CD4-positive, alpha-beta T cell treated with Interleukin-2 at 100 ng/mL for 4 hours (primary cell): ENCODE results near the gene STEAP4.
"Not testable (repeated sequence)": the region's sequence is repeated elsewhere in the genome, so short reads cannot be mapped to it uniquely, and the experiment has no call there.

Source experiments
- DNase-seq: peaks from one replicate; pipeline ENCODE4 v3.0.0-alpha.2; 2020; ENCODE audit warnings: low spot score

Gene STEAP4

DNA sequence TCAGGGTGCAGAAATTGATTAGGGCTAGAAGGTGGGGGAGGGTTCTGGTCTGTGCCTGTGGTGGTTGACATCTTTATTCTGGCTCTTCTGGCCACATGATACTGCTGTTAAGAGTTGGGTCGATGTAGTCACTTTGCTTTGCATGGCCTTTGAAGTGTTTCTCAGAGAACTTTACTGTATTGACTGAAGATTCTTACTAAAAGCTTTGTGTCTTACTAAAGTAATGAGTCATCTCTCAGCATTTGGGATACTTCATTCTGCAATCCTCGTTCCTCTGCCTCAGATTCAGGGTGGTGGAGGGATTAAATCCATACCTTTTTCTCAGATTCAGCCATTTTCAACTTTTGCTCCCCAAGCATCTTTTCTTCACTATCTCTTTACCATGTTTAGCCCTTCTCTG lies 38.6 kb downstream of the STEAP4 start:
- no peak for DNase-seq

DNA sequence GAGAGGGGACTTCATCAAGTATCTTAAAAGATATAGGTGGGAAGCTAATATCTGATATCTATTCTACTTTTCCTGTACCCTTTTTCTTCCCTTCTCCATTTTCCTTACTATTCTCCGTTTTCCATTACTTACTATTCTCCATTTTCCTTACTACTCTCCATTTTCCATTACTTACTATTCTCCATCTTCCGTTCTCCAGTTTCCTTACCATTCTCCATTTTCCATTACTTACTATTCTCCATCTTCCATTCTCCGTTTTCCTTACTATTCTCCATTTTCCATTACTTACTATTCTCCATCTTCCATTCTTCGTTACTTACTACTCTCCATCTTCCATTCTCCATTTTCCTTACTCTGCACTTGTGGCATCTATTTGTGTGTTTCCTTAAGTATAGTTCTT lies 39.3 kb downstream of the STEAP4 start:
- DNase-seq = no peak

GRCh38 chr7:88264987-88265386 lies 41.7 kb downstream of the STEAP4 start:
- not testable (repeated sequence) for DNase-seq

DNA sequence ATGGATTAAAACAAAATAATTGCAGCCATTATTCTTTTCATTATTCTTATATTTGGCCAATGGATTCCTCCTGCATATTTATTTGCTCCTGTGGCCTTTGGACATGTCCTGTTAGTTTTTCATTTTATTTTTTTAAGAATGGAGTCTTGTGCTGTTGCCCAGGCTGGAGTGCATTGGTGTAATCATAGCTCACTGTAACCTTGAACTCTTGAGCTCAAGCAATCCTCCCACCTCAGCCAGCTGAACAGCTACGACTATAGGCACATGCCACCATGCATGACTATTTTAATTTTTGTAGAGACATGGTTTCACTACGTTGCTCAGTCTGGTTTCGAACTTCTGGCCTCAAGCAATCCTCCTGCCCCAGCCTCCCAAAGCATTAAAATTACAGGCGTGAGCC lies 44.1 kb downstream of the STEAP4 start:
- no peak for DNase-seq

- no peak for DNase-seq
Observed at GRCh38 chr7:88260719-88261118, 46.0 kb downstream of the STEAP4 start.

GRCh38 chr7:88259656-88260380 lies 46.9 kb downstream of the STEAP4 start:
- no peak for DNase-seq

DNA sequence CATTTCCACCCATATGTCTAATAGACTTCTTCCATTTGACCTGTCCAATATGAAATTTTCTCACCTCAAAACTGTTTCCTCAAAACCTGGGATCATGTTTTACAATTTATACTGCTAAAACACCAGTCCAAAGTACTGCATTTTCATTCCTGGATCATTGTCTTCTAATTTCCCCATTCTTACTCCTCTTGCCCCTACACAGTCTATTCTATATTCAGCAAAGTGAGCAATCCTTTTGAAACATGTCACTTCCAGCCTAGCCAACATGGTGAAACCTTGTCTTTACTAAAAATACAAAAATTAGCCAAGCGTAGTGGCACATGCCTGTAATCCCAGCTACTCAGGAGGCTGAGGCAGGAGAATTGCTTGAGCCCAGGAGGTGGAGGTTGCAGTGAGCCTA lies 48.4 kb downstream of the STEAP4 start:
- not testable (repeated sequence) for DNase-seq

DNA sequence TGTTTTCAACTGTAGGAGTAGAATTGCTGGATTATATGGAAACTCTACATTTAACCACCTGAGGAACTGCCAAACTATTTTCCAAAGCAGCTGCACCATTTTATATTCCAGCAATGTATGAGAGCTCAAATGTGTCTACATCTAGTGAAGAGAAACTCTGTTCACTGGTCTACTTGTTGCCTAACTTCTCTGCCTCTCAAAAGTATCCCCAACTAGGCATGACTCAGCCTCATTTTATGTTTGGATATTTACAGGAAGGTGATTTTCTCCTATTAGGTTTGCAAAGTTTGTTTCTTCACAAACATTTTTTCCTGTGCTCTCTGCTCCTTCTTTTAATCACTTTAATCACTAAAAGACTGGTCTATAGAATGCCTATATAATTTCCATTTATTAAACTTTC lies 49.8 kb downstream of the STEAP4 start:
- DNase-seq = no peak

- no peak for DNase-seq
Observed at GRCh38 chr7:88254721-88255424, 51.8 kb downstream of the STEAP4 start.

DNA sequence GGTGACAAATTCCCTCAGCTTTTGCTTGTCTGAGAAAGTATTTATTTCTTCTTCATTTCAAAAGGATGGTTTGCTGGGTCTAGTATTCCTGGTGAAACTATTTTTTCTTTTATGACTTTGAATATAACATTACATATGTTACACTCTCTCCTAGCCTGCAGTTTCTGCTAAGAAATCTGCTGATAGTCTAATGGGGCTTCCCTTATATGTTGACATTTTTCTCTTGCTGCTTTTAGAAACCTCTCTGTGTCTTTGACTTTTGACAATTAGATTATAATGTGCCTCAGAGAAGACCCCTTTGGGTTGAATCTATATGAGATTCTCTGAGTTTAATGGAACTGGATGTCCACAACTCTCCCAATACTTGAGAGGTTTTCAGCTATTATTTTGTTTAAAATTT lies 53.1 kb downstream of the STEAP4 start:
- DNase-seq = no peak

DNA sequence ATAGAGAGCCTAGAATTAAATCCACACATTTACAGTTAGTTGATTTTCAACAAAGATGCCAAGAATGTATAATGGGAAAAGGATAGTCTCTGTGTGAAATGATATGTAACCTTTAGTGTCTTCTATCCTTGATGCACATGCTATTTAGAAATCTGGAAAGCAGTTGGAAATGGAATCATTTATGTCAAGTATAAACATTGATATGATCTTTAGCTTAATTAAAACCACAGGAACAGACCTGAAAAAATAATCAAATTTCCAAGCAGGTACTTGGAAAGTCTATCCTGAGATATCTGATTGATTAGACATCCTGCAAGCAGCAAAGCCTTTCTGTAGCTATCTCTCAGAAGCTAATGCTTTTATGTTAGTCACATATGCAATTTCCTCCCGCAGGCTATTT lies 62.4 kb downstream of the STEAP4 start:
- DNase-seq = no peak

GRCh38 chr7:88243345-88243909 lies 63.3 kb downstream of the STEAP4 start:
- peak; percentile 21 for DNase-seq

GRCh38 chr7:88239852-88240251 lies 66.8 kb downstream of the STEAP4 start:
- no peak for DNase-seq

DNA sequence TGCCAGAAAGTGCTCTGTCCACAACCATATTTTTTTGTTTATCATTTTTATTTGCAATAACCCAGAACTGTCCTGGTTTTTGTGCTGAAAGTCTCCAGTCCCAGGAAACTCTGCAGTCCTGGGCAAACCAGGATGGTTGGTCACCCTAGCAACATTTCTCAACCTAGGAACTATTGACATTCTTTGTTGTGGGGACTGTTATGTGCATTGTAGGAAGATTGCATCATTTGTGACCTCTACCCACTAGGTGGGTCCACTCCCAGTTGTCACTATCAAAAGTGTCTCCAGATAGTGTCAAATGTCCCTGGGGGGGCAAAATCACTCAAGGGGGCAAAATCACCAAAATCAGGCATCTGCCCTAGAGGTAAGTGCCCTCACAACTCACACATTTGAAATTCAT lies 72.9 kb downstream of the STEAP4 start:
- no peak for DNase-seq

GRCh38 chr7:88230646-88231045 lies 76.0 kb downstream of the STEAP4 start:
- no peak for DNase-seq

DNA sequence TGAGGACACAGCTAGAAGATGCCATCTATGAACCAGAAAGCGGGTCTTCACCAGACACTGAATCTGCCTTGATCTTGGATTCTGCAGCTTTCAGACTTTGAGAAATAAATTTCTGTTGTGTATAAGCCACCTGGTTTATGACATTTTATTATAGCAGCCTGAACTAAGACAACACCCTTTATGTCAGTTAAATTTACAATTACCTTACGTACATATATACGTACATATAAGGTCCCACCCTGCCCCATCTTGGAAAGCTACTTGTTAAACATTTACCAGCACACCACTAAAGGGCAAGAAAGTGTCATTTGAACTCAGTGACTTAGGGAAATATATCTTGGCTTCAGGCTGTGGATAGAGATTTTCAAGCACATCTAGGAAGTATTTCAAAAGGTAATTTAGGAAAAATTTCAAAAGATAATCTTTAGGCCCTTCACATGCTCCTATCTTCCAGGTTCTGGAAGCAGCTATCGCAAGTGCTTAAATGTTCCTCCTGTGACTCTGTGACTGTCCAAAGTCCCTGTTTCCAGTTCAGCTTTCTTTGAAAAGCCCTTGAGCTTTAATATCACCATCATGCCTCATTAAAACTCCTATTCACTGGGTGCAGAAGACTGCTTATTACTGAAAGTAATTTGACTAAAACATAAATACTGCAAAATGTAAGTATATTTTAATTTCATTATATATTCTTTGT lies 77.2 kb downstream of the STEAP4 start:
- DNase-seq = no peak

GRCh38 chr7:88226886-88227516 lies 79.7 kb downstream of the STEAP4 start:
- DNase-seq = no peak

GRCh38 chr7:88226201-88226600 lies 80.5 kb downstream of the STEAP4 start:
- DNase-seq = no peak

DNA sequence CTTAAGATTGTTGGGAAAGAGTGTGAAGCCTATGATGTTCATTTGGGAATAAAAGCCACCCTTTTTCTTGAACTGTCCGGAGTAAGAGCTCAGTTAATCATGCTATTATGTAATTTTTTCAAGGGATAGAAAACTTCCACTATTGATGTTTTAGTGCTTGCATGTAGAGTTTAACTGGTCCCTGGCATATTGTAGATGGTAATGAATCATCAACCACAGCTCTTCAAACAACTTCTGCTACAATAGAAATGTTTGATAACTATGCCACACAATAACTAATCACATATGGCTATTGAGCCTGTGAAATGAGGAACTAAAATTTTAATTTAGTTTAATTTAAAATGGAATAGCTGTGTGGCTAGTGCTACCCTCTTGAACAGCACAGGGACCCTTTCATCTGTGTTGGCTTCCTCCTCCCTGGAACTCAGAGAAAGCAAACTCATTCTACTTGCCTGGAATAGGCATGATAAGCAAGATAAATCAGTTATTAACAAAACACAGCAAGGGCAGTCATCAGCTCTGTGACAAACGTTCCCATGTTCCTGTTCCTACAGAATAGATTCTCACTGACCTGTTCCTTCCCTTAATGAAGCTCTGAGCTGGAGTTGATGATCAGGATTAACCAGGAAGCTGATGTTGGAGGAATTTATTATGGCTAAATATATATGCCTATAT lies 82.0 kb downstream of the STEAP4 start:
- no peak for DNase-seq

DNA sequence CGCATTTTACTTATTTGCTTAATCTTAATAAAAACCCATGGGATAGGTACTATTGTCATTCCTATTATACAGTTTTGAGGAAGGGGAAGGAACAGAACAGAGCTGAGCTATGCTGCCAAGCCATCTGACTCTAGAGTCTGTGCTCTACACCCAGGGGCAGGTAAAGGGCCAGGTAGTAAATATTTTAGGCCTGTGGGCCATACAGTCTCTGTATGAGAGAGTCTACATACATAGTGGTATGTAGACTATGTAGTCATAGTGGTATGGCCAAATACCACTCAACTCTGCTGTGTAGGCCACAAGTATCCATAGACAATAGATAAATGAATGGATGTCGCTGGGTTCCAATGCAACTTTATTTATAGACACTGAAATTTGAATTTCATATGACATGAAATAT lies 83.4 kb downstream of the STEAP4 start:
- DNase-seq = no peak
